CD4-positive, alpha-beta T cell treated with Interferon gamma for 1 hour (primary cell): Measurements from ENCODE around the gene LANCL2.

Experiments
- DNase-seq: peaks from one replicate; pipeline ENCODE4 v3.0.0-alpha.2; 2020

The LANCL2 gene

DNA sequence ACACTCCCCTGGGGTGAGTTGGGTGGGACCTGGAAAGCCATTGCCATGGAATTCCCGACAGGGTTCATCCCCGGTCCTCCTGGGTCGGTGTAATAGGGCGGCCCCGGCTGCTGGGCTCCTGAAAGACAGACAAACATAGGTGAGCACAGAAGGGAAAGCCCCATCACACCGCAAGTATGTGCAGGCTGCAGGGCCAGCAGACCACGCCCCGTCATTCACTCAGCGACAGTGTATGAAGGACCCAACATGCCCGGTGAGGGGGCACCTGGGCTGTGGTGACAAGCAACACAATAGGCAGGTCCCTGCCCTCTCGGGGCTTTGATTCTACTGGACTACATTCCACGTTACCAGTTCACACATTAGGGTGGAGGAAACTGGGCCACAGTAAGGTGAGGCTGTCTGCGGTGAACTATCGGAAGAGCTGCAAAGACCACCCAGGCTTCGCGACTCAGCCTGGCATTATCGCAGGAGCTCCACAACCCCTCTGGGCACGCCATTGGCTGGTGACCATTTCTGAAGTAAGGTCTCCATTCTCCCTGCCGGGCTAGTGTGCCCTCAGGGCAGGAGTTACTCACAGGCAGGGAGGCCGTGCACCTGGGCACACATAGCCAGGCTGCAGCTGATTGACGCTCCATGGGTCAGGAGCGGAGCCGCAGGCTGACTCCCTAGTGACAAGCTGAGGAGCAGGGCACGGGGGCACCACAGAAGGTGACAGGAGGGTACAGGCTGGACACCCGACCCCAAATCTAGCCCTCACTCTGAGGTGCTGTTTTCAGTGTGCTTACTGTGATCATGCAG is 108.0 kb downstream of the LANCL2 start:
- no peak for DNase-seq

DNA sequence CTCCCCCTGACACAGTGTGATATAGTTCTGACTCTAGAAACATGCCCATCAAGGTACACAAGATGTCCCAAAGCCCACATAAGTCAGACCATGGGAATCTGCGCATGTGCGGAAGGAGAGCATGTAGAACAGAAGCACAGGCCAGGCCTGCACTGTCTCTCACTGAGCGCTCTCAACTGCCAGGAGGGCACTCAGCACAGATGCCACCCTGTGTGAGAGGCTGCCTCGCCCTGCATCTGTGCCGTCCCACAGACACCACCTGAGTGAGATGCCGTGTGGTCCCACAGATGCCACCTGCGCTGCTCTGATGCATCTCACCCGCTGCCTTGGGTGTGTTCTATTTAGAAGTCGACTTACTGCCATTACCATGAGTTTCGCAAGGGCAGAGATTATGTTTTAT is 108.8 kb downstream of the LANCL2 start:
- no peak for DNase-seq

DNA sequence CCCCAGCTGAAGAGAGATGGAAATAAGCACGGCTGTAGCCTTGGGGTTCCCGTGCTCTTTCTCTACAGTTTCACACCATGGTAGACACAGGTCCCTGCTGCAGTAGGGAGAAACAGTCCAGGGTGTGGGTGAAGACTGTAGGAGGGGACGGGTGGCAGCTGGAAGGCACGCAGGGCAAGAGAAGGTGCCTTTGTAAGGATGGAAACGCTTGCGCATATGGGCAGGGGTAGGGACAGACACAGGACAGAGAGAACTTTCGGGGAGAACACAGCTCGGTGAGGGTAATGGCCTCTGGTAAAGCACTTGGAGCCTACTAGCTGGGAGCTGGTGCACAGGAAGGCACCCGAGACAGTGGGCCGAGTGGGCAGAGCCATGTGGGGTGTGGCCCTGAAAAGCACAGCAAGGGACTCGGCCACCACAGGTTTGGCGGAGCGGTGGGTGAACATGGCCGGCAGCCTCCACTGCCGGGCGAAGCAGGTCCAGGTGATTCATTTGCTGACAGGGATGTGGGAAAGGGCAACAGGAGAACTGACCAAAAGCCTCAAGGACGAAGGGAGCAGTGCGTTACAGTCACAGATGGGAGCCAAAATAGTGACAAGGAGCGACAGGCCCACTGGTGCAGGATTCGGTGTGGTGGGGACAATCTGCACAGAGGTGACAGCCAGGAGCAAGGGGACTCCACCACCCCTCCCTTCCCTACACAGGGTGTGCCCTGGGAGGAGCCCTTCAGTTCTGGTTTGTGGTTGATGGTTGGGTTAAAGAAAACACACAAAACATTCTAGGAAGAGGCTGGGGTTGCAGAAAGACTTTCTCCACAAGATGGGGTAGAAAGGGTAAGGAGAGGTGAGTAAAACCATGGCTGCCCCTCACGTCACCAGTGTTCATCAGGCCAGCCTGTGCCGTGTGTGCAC is 110.1 kb downstream of the LANCL2 start:
- DNase-seq: no peak

DNA sequence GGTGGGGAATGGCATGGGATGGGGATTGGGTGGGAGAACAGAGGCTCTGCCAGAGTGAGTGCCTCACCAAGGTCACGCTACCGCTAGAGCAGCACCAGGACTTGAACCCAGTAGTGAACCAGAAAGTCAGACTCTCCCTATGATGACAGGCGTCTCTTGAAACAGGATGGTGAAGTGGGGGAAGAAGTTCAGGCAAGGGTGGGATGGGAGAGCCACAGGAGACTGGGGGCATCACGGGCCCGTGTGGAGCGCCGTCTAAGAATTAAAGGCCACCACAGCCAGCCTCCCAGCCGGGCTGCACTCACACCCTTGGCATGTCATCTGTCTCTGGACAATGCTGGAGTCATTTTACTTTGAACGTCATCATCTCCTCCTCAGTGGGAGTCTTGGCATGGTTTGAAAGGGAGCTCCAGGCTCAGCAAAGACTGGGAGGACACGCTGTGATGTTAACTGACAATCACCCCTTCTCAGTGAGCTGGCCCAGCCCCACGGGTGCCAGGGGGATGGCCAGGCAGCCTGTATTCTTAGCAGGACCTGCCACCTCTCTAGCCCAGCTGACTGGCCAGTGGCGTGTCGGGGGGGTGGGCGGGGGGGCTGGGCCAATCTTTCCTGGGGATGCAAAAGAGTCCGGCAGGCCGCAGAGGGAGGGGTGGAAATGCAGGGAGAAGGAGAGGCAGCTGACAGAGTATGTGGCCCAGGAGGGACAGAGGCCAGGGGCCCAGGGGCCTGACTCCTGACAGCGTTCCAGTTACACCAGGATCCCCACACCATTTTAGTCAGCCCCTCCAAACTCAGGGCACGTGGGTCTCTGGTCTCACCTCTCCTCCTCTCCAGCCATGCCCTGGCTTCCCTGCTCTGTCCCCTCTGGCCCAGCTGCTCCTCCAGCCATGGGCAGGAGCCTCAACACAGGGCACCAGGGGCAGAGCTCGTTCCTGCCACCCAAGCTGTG is 111.0 kb downstream of the LANCL2 start:
- no peak for DNase-seq

DNA sequence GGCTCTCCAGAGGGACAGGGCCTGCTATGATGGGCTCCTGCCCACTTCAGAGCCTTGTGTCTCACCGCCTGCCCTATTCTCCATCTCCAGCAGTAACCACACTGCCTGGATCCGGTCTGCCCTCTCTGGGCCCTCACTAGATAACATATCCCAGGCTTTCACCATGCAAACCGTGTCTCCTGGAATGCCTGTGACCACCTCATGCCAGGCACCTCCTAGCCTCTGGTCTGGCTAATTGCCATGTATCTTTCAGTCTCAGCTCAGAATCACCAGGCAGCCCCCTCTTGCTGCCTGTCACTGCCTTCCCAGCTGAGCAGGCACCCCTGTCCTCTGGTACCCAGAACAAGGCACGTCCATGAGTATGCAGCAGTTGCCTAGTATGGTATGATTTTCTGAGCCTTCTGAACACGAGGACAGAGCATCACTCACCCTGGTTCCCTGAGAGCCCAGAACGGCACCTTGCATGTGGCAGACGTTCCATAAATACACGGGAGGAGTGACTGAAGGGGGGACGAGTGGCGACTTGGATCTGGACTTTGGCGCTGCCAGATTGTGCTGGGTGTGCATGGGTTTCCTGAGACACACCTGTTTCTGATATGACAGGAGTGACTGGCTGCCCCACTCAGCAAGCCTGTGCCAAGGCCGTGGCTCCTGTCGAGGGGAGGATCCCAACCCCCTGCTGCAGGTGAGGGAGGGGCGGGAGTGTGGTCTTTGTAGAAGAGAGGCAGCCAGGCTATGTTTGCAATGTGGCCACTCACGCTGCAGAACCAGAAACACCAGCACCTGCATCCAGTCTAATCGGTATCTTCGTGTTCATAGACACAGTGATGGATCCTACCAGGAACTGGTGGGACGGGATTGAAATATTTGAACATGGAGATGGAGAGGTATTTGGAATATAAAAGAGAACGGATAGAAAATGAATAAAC is 112.0 kb downstream of the LANCL2 start:
- no peak for DNase-seq

DNA sequence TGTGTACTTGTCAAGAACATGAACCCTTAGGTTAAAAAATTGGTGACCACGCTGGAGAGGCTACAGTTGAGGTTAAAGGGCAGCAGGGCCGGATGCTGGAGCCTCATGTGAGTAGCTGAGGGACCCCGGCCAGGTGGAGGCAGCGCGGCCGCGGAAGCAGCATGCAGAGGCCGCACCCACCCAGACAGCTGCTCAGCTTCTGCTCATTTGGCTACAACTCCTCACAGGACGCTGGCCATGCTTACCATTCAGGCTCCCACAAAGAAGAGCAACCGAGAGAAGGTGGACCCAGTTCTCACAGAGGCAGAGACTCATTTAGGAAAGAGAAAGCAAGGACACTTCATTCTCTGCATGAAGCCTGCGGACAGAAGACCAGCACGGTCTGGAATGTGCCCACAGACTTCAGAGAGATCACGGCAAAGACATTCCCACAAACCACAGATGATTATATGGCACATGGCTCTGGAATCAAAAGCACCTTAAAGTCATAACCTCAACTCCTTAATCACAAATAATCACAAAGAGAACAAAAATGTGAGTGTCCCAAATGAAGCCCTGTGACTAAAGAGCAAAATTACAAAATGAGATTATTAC is 112.7 kb downstream of the LANCL2 start:
- no peak for DNase-seq

DNA sequence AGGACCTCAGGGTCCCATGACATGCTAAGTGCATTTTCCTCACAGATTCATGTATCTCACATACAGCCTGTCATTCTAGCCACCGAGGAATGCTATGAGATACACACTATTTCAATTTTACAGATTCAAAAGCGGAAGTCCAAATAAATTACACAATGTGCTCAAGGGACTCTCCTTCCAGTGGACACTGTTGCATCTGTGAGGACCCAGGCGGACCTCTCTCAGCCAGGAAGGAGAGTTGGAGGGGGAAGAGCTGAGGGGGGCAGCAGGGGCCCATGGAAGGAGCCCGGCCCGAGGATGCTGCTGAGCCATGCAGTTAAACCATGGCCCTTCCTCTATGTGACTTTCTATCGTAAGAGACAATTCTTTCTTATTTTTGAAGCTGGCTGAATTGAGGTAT is 113.6 kb downstream of the LANCL2 start:
- no peak for DNase-seq

DNA sequence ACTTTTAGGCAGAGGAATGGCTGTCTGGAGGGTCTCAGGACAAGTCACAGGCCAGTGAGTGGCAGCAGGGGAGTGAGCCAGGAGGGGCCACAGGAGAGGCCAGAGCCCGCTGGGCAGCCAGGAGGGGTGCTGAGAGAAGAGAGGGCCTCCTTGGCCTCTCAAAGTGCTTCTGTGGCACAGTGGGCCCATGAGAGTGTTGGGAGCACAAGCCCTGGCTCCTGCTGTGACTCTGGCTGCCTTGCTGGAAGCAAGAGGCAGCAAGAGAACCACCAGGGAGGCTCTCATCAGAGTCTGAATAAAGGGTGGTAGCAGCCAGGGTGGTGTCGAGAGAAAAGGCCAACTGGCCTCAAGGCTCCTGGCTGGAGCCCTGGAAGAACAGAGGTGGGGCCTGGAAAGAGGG is 116.0 kb downstream of the LANCL2 start:
- no peak for DNase-seq

DNA sequence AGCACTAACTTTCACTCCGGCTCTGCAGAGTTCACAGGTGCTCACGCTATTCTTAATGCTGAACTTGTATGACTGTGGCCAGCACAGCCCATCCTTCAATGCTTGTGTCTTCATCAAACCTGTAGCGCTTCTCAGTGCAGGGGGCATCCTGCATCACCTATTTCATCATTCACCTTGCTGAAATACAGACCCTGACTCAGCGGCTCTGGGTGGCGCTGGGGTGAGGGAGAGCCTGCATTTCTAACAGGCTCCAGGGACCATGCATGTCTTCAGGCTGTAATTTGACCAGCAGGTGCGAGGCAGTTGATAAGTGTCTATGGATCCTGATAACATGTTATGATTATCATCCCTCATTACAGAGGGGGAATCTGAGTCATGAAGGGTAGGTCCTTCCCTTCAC is 117.9 kb downstream of the LANCL2 start:
- DNase-seq: no peak
